Peyer's patch (tissue), 4 donors: ENCODE data around the gene MSH4. TPM values are rescaled to one million over a fixed set of nuclear protein-coding genes. Genes with fewer than 3 reads are reported as not detected.
"Not testable (repeated sequence)": the region's sequence is repeated elsewhere in the genome, so short reads cannot be mapped to it uniquely, and the experiment has no call there.

Experiments
- DNase-seq, 3 donors: peaks; one replicate each; pipeline ENCODE4 v3.0.0-alpha.2; 2017 to 2019
- H3K27ac ChIP-seq, 4 donors: fragments of 200-600 bp; sonication (generic); one replicate each; pipeline ENCODE4 v1.5.1; 2016 to 2019
- H3K27me3 ChIP-seq, 2 donors: fragments of 200-600 bp; sonication (generic); one replicate each; pipeline ENCODE4 v1.5.1; 2019
- H3K36me3 ChIP-seq, 3 donors: fragments of 200-600 bp; sonication (generic); one replicate each; pipeline ENCODE4 v1.5.1; 2016 to 2019
- H3K4me1 ChIP-seq, 4 donors: fragments of 200-600 bp; sonication (generic); one replicate each; pipeline ENCODE4 v1.5.1; 2016 to 2019
- H3K4me3 ChIP-seq, 4 donors: fragments of 200-600 bp; sonication (generic); 1 replicate in 3 of 4; 2 replicates in 1 of 4; pipeline ENCODE4 v1.5.1; 2016 to 2019; ENCODE audit warnings: mild to moderate bottlenecking in 1 of 4
- H3K9me3 ChIP-seq, 4 donors: fragments of 200-600 bp; sonication (generic); one replicate each; pipeline ENCODE4 v1.5.1; 2016 to 2019; ENCODE audit warnings: mild to moderate bottlenecking in 1 of 4
- POLR2A ChIP-seq, 2 donors: fragments of 450-650 bp; IDR thresholded peaks; one replicate each; pipeline ENCODE4 v1.5.1; 2017; ENCODE audit warnings: antibody characterized with exemption in 2 of 2, mild to moderate bottlenecking in 2 of 2, moderate library complexity in 2 of 2
- total RNA-seq, 4 donors: library from RNA; depleted of rRNA; stranded (reverse); fragments of >200 nt; gene quantifications; one replicate each; pipeline ENCODE4 v1.1.0, GENCODE V29; 2016
- TF ChIP-seq, protein P1 (sequence below), 6 experiments: fragments of 450-650 bp in 4 of 6; fragments of 200-600 bp in 2 of 6; sonication (generic) in 1 of 6; IDR thresholded peaks; one replicate each; pipeline ENCODE4 v1.5.1; 2017 to 2019; ENCODE audit warnings: antibody characterized with exemption in 6 of 6, mild to moderate bottlenecking in 3 of 6, moderate library complexity in 1 of 6

Gene MSH4
- total RNA-seq, 4 donors from 2014 or later = 0.54 TPM; not detected in 3

DNA sequence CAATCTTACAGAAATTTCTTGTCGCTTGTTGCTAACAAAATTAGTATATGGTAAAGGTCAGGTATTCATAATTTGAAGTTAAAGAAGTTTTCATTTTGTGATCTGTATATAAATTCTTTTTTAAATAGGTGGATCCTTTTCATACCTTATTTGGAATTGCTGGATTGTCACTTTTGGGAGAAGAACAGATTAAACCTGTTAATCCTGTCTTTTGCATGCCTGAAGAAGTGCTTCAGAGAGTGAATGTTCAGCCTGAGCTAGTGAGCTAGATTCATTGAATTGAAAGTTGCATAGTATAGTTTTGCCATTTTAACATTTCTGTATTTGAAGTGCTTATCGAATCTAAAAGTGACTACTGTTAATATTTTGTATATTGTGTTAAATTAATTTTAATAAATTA is 2.3 kb upstream of the MSH4 start:
- Histone ChIP-seq H3K27me3 (no peaks in the 10 kb centered on the region), H3K36me3 (peaks cover 0 to 65% (median 0%) of the 10 kb centered on the region in 3 donors), H3K9me3 (no peaks in the 10 kb centered on the region), H3K27ac (no peak overlapping the region), H3K4me3 (no peak overlapping the region), H3K4me1 (peaks cover 0 to 20% (median 3%) of the 10 kb centered on the region in 4 donors)
- DNase-seq = no peak
- no peak for TF ChIP-seq POLR2A (IDR thresholded peaks at IDR 0.05)
- TF ChIP-seq, protein P1, sequence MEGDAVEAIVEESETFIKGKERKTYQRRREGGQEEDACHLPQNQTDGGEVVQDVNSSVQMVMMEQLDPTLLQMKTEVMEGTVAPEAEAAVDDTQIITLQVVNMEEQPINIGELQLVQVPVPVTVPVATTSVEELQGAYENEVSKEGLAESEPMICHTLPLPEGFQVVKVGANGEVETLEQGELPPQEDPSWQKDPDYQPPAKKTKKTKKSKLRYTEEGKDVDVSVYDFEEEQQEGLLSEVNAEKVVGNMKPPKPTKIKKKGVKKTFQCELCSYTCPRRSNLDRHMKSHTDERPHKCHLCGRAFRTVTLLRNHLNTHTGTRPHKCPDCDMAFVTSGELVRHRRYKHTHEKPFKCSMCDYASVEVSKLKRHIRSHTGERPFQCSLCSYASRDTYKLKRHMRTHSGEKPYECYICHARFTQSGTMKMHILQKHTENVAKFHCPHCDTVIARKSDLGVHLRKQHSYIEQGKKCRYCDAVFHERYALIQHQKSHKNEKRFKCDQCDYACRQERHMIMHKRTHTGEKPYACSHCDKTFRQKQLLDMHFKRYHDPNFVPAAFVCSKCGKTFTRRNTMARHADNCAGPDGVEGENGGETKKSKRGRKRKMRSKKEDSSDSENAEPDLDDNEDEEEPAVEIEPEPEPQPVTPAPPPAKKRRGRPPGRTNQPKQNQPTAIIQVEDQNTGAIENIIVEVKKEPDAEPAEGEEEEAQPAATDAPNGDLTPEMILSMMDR (IDR thresholded peaks at IDR 0.05) = no peak

DNA sequence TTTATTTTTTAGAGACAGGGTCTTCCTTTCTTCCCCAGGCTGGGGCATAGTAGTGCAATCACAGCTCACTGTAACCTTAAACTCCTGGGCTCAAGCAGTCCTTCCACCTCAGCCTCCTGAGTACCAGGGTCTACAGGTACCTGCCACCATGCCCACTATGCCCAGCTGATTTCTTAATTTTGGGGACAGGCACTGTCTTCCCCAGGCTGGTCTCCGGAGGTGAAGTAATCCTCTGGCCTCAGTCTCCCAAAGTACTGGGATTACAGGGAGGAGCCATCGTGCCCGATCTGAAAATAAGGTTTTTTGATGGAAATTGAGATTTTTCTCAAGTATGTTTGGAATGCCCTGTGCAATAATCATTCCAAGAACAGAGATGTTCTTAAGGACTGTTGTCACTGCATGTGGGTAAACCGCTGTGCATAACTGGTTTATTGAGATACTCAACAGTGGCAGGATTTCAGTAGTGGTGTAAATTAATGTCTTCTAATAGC is 934 bp upstream of the MSH4 start:
- Histone ChIP-seq H3K4me1 (peaks cover 0 to 7% (median 0%) of the 10 kb centered on the region in 4 donors), H3K4me3 (no peak overlapping the region), H3K9me3 (no peaks in the 10 kb centered on the region), H3K27ac (no peak overlapping the region), H3K36me3 (peaks cover 0 to 60% (median 0%) of the 10 kb centered on the region in 3 donors), H3K27me3 (no peaks in the 10 kb centered on the region)
- DNase-seq = no peak
- TF ChIP-seq POLR2A (IDR thresholded peaks at IDR 0.05) = no peak
- TF ChIP-seq, protein P1 (IDR thresholded peaks at IDR 0.05) = no peak

DNA sequence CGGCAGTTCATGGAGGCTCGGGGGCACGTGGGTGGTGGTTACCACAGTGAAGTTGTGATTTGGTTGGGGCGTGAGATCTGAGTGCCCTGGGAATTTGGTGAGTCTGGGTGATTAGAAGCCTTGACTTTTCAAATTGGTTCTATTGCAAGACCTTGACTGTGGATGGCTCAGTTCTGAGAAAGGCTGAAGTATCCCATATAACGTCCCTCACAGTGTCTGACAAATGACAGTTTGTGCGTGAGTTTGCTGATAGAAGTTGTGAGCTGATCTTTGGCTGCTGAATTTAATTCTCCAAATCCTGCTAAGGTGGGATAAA is 549 bp downstream of the MSH4 start:
- Histone ChIP-seq H3K9me3 (no peaks in the 10 kb centered on the region), H3K27me3 (no peaks in the 10 kb centered on the region), H3K27ac (no peak overlapping the region), H3K36me3 (peaks cover 0 to 46% (median 0%) of the 10 kb centered on the region in 3 donors), H3K4me1 (no peaks in the 10 kb centered on the region), H3K4me3 (no peak overlapping the region)
- TF ChIP-seq, protein P1 (IDR thresholded peaks at IDR 0.05) = no peak
- DNase-seq = no peak

DNA sequence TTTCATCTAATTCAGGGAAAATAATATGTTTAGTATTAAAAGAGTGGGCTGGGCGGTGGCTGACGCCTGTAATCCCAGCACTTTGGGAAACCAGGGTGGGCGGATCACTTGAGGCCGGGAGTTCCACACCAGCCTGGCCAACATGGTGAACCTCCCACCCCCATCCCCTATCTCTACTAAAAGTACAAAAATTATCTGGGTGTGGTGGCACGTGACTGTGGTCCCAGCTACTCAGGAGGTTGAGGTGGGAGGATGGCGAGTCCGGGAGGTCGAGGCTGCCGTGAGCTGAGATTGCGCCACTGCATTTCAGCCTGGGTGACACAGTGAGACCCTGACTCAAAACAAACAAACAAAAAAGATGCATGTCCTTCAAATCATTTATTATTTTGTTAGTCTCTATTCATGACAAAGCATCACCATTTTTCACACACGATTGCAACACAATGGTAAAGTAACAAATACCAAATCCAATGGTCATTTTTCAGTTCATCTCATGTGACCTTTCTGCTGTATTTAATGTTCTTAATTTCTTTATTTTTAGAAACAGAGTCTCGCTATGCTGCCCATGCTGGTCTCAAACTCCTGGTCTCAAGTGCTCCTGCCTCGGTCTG is 1.0 kb downstream of the MSH4 start:
- no peak for DNase-seq
- Histone ChIP-seq H3K4me3 (no peak overlapping the region), H3K27ac (no peak overlapping the region), H3K9me3 (no peaks in the 10 kb centered on the region), H3K36me3 (peaks cover 0 to 41% (median 0%) of the 10 kb centered on the region in 3 donors), H3K27me3 (no peaks in the 10 kb centered on the region), H3K4me1 (no peaks in the 10 kb centered on the region)
- no peak for TF ChIP-seq POLR2A (IDR thresholded peaks at IDR 0.05)
- TF ChIP-seq, protein P1 (IDR thresholded peaks at IDR 0.05) = no peak

DNA sequence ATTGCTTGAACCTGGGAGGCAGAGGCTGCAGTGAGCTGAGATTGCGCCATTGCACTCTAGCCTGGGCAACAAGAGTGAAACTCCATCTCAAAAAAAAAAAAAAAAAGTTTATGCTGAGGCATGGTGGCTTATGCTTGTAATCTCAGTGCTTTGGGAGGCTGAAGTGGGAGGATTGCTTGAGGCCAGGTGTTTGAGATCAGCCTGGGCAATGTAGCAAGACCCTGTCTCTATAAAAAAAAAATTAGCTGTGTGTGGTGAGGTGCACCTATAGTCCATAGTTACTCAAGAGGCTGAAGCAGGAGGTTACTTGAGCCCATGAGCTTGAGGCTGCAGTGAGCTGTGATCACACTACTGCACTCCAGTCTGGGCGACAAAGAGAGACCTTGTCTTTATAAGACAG is 4.8 kb downstream of the MSH4 start:
- H3K27me3 ChIP-seq, DNase-seq, H3K27ac ChIP-seq, H3K36me3 ChIP-seq, H3K4me3 ChIP-seq, H3K9me3 ChIP-seq, H3K4me1 ChIP-seq: not testable (repeated sequence)

DNA sequence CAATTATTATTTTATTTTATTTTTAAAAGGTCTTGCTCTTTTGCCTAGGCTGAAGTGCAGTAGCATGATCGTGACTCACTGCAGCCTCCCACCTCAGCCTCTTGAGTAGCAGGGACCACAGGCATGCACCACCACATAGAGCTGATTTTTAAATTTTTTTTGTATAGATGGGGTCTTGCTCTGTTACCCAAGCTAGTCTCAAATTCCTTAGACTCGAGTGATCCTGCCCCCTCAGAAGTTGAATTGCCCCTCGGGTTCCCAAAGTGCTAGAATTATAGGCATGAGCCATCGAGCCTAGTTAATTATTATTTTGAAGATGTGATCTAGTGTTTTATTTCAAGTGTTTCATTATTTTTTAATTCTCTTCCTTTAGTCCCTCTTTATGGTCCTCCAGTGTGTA is 12.2 kb downstream of the MSH4 start:
- H3K36me3 ChIP-seq = no peaks in the 10 kb centered on the region
- no peak overlapping the region for H3K27ac ChIP-seq
- TF ChIP-seq, protein P1 (IDR thresholded peaks at IDR 0.05) = no peak
- no peak for TF ChIP-seq POLR2A (IDR thresholded peaks at IDR 0.05)
- no peaks in the 10 kb centered on the region for H3K9me3 ChIP-seq
- no peak for DNase-seq
- no peaks in the 10 kb centered on the region for H3K27me3 ChIP-seq
- no peaks in the 10 kb centered on the region for H3K4me1 ChIP-seq
- no peak overlapping the region for H3K4me3 ChIP-seq

DNA sequence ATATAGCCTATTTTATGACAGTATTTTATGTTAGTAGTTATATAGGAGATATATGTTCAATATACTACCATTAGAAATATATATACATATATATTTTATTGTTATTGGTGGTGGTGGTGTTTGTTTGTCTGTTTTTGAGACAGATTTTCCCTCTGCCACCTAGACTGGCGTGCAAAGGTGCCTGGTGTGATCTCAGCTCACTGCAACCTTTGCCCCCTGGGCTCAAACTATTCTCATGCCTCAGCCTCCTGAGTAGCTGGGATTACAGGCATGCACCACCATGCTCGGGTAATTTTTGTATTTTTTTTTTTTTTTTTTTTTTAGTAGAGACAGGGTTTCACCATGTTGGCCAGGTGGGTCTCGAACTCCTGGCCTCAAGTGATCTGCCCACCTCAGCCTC is 13.4 kb downstream of the MSH4 start:
- H3K27ac ChIP-seq, H3K4me1 ChIP-seq, H3K4me3 ChIP-seq, H3K36me3 ChIP-seq, H3K27me3 ChIP-seq, H3K9me3 ChIP-seq: not testable (repeated sequence)
- DNase-seq = peak in 1 of 3 donors; percentile 69
